ENCODE measurements around the gene NIPSNAP2. TPM values are rescaled to one million over a fixed set of nuclear protein-coding genes. Genes with fewer than 3 reads are reported as not detected.

Gene NIPSNAP2
- polyA plus RNA-seq (2011; rRNA removed): 96.2 and 135 TPM in 2 replicates
- 32.4 and 34.8 TPM in 2 replicates for polyA plus RNA-seq (2012; cell fraction: cytosol; rRNA removed)
- 10.9 and 15.3 TPM in 2 replicates for polyA plus RNA-seq (2012; cell fraction: nucleus; rRNA removed)
- polyA plus RNA-seq (2017; fragmentation: RNase III; extraction: RNeasy Plus Mini Kit Qiagen cat#74134 plus additional on column Dnase treatment): 47.5 to 50.2 TPM (median 48.2 TPM) in 3 replicates
- polyA minus RNA-seq (2011; rRNA and poly(A)+ RNA removed): 31.2 and 32.5 TPM in 2 replicates

DNA sequence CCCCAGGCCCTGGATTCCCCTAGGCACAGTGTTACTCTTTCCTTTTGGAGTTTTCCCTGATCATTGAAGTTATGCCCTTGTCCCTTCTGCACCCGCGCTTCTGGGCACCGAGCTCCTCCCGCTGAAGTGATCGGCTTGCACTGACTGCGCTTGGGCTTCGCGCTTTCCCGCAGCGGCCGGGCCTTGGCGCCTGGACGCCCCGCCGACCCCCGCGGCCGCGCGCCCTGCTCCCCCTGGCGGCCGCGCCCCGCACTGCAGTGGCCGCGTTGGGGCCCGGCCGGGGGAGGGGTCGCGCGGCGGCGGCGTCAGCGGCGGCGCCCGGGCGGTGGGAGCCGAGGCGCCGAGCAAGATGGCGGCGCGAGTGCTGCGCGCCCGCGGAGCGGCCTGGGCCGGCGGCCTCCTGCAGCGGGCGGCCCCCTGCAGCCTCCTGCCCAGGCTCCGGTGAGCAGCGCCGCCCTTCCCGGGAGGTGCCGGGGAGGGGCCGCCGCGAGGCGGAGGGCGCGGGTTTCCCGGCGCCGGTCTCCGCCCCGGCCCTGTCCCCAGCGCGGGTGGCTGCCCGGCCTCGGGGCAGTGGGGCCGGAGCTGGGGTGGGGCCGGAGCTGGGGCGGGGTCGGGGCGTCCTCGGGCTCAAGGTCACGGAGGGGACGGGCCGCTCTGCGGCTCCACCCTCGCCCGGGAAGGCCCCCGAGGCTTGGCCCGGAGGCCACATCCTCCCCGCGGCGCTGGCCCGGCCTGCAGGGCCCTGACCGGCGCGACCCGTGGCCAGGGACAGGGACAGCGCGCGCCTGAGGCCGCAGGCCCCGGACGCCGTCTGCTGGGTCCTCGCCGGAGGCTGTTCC lies at the start of gene NIPSNAP2:
Gene NIPSNAP2, plus strand, starts transcription at position 325 of the 839 bp plus-strand sequence. Its CDS starts 25 bp downstream, at position 350.
- peak within 1 kb of the TSS; percentile 92 to 97 for H3K27ac ChIP-seq
- CTCF ChIA-PET: interaction anchor here (0.5 to 2.4 kb wide), 57 partner anchors 8 to 1428 kb away, joined by 3 to 36 read pairs (median 4); partner anchors contain the start of genes CCT6A, PHKG1, PSPH and VOPP1
- H3K4me3 ChIP-seq: peak within 1 kb of the TSS; percentile 69

More for the DNA sequence above, at the start of gene NIPSNAP2:
- FAIRE-seq (no peak), DNase-seq (ENCODE audit: low read depth in 1 of 2, low spot score in 1 of 2) (peak; percentile 41 to 69), ATAC-seq (peak; percentile 90 to 91)
- Histone ChIP-seq H3K9me3 (no peaks in the 10 kb centered on the region), H3K4me1 (peaks cover 10% of the 10 kb centered on the region; the same call in 2 of the 3 replicates), H3K4me2 (peak within 1 kb of the TSS; percentile 77)
- TF ChIP-seq, protein P1, sequence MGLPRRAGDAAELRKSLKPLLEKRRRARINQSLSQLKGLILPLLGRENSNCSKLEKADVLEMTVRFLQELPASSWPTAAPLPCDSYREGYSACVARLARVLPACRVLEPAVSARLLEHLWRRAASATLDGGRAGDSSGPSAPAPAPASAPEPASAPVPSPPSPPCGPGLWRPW (IDR thresholded peaks at IDR 0.05): no peak
- TF ChIP-seq ZNF302 (CRISPR knock-in tag; IDR thresholded peaks at IDR 0.05) (no peak), HOXB5 (CRISPR knock-in tag; IDR thresholded peaks at IDR 0.05) (no peak), CHD2 (IDR thresholded peaks at IDR 0.05; ENCODE audit: low read length, partially characterized antibody) (no peak), TP53 (CRISPR knock-in tag; IDR thresholded peaks at IDR 0.05) (no peak), MYC (IDR thresholded peaks at IDR 0.05; ENCODE audit: borderline replicate concordance, low read length) (no peak), SMC3 (IDR thresholded peaks at IDR 0.05) (peak; percentile 78), POLR2A (IDR thresholded peaks at IDR 0.05; ENCODE audit: low read length) (peak; percentile 74), JUNB (IDR thresholded peaks at IDR 0.05) (no peak), CEBPB (IDR thresholded peaks at IDR 0.05) (no peak), CBX2 (IDR thresholded peaks at IDR 0.05; ENCODE audit: borderline replicate concordance, low read depth) (no peak), JUN (IDR thresholded peaks at IDR 0.05) (peak; percentile 91 to 93), NFE2L2 (conservative IDR thresholded peaks at IDR 0.05; ENCODE audit: low read length) (no peak), PHF8 (IDR thresholded peaks at IDR 0.05; ENCODE audit: borderline replicate concordance, low read depth) (peak; percentile 70; the same call in 1 of the 2 replicates), RAD21 (conservative IDR thresholded peaks at IDR 0.05 in 1 of 2, IDR thresholded peaks at IDR 0.05 in 1 of 2) (peak; percentile 21 to 32; a peak in 4 of 5 replicates), FOXS1 (CRISPR knock-in tag; IDR thresholded peaks at IDR 0.05) (no peak), ESRRA (IDR thresholded peaks at IDR 0.05; ENCODE audit: borderline replicate concordance, low read length) (0 out of 2 replicates have a peak, but pooled peaks have one; percentile 34)
- TF ChIP-seq, protein P2, sequence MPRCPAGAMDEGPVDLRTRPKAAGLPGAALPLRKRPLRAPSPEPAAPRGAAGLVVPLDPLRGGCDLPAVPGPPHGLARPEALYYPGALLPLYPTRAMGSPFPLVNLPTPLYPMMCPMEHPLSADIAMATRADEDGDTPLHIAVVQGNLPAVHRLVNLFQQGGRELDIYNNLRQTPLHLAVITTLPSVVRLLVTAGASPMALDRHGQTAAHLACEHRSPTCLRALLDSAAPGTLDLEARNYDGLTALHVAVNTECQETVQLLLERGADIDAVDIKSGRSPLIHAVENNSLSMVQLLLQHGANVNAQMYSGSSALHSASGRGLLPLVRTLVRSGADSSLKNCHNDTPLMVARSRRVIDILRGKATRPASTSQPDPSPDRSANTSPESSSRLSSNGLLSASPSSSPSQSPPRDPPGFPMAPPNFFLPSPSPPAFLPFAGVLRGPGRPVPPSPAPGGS (IDR thresholded peaks at IDR 0.05): peak; percentile 93
- TF ChIP-seq, protein P3, sequence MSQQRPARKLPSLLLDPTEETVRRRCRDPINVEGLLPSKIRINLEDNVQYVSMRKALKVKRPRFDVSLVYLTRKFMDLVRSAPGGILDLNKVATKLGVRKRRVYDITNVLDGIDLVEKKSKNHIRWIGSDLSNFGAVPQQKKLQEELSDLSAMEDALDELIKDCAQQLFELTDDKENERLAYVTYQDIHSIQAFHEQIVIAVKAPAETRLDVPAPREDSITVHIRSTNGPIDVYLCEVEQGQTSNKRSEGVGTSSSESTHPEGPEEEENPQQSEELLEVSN (IDR thresholded peaks at IDR 0.05; ENCODE audit: borderline replicate concordance, low read depth): peak; percentile 75
- TF ChIP-seq, protein P4, sequence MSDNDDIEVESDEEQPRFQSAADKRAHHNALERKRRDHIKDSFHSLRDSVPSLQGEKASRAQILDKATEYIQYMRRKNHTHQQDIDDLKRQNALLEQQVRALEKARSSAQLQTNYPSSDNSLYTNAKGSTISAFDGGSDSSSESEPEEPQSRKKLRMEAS (IDR thresholded peaks at IDR 0.05): peak; percentile 69
- TF ChIP-seq, protein P5, sequence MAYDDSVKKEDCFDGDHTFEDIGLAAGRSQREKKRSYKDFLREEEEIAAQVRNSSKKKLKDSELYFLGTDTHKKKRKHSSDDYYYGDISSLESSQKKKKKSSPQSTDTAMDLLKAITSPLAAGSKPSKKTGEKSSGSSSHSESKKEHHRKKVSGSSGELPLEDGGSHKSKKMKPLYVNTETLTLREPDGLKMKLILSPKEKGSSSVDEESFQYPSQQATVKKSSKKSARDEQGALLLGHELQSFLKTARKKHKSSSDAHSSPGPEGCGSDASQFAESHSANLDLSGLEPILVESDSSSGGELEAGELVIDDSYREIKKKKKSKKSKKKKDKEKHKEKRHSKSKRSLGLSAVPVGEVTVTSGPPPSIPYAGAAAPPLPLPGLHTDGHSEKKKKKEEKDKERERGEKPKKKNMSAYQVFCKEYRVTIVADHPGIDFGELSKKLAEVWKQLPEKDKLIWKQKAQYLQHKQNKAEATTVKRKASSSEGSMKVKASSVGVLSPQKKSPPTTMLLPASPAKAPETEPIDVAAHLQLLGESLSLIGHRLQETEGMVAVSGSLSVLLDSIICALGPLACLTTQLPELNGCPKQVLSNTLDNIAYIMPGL (CRISPR knock-in tag; IDR thresholded peaks at IDR 0.05; ENCODE audit: borderline replicate concordance): no peak
- TF ChIP-seq, protein P6, sequence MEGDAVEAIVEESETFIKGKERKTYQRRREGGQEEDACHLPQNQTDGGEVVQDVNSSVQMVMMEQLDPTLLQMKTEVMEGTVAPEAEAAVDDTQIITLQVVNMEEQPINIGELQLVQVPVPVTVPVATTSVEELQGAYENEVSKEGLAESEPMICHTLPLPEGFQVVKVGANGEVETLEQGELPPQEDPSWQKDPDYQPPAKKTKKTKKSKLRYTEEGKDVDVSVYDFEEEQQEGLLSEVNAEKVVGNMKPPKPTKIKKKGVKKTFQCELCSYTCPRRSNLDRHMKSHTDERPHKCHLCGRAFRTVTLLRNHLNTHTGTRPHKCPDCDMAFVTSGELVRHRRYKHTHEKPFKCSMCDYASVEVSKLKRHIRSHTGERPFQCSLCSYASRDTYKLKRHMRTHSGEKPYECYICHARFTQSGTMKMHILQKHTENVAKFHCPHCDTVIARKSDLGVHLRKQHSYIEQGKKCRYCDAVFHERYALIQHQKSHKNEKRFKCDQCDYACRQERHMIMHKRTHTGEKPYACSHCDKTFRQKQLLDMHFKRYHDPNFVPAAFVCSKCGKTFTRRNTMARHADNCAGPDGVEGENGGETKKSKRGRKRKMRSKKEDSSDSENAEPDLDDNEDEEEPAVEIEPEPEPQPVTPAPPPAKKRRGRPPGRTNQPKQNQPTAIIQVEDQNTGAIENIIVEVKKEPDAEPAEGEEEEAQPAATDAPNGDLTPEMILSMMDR (IDR thresholded peaks at IDR 0.05): peak; percentile 86
- POLR2A ChIA-PET: interaction anchor here (0.5 to 1.5 kb wide), 12 partner anchors 9 to 1205 kb away, joined by 3 to 8 read pairs (median 4); partner anchors contain the start of genes CCT6A, MRPS17, PHKG1 and PSPH
- WGBS (ENCODE audit: missing lambda C conversion rate): 2% methylated on average over 15 of the region's 105 CpGs

Data from A549 (cell line).